ENCODE measurements around the gene CDC73.

- no peak for TF ChIP-seq EZH2 (IDR thresholded peaks at IDR 0.05; ENCODE audit: low read length, missing control alignments)
- TF ChIP-seq, protein P1, sequence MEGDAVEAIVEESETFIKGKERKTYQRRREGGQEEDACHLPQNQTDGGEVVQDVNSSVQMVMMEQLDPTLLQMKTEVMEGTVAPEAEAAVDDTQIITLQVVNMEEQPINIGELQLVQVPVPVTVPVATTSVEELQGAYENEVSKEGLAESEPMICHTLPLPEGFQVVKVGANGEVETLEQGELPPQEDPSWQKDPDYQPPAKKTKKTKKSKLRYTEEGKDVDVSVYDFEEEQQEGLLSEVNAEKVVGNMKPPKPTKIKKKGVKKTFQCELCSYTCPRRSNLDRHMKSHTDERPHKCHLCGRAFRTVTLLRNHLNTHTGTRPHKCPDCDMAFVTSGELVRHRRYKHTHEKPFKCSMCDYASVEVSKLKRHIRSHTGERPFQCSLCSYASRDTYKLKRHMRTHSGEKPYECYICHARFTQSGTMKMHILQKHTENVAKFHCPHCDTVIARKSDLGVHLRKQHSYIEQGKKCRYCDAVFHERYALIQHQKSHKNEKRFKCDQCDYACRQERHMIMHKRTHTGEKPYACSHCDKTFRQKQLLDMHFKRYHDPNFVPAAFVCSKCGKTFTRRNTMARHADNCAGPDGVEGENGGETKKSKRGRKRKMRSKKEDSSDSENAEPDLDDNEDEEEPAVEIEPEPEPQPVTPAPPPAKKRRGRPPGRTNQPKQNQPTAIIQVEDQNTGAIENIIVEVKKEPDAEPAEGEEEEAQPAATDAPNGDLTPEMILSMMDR (conservative IDR thresholded peaks at IDR 0.05 in 1 of 2, IDR thresholded peaks at IDR 0.05 in 1 of 2; ENCODE audit: low read depth in 1 of 2, low read length in 2 of 2), result no peak
These were observed 18.4 kb downstream of the CDC73 start for GRCh38 chr1:193140254-193140653.
